ENCODE data around the gene COBL.

Gene COBL

DNA sequence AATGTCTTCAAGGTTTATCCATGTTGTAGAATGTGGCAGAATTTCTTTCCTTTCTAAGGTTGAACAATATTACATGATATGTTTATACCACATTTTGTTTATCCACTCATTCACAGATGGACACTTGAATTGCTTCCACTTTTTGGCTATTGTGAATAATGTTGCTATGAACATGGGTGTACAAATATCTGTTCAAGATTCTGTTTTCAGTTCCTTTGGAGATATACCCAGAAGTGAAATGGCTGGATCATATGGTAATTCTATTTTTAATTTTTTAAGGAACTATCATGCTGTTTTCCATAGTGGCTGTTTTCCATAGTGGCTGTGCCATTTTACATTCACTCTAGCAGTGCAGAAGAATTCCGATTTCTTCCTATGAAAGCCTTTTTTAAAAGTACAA is 339.2 kb downstream of the COBL start:
- no peak for DNase-seq

DNA sequence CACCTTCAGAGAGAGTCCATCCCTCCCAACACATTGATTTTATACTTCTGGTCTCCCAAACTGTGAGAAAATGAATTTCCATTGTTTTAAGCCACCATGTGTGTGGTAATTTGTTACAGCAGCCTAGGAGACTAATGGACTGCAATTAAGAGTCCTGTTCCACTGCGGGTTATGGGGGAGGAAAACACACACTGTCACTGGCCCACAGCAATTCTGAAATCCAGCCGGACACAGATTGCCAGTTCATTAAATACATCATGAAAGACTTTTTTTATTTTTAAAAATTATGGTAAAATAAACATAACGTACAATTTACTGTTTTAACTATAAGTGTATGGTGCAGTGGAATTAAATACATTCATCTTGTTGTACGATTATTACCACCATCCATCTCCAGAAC is 340.5 kb downstream of the COBL start:
- no peak for DNase-seq

DNA sequence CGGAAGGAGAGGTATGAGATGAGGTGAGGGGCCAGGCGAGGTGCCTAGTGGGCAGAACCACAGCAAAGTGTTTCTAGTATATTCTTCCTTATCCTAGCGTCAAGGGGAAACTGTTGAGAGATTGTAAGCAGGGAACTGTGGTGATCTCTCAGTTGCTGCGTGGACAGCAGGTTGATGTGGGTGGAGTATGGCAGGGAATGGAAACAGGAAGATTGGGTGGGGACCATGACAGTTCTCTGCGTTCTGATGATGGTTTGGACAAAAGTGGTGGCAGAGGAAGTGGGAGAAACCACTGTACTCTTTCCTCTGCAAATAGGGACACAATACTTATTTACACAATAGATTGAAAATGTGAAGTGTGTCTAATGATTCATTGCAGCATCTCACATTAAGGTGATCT is 342.4 kb downstream of the COBL start:
- DNase-seq, result no peak

DNA sequence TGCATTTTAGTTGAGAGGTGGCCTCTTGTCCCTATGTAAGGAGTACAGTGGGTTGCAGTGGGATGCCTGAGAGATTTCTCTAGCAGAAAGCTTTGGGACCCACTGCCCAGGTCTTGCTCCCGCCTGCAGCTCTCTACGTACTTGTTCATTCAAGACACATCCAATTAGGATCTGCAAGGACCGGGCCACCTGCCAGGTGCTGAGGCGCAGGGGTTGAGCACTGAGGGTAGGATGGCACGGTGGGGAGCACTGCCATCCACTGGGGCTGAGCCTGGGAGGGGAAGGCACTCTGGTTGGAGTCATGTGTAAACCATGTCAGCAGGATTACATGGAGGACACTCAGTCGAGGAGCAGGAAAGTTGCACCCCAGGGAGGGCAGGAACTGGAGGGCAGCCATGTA is 342.8 kb downstream of the COBL start:
- no peak for DNase-seq

DNA sequence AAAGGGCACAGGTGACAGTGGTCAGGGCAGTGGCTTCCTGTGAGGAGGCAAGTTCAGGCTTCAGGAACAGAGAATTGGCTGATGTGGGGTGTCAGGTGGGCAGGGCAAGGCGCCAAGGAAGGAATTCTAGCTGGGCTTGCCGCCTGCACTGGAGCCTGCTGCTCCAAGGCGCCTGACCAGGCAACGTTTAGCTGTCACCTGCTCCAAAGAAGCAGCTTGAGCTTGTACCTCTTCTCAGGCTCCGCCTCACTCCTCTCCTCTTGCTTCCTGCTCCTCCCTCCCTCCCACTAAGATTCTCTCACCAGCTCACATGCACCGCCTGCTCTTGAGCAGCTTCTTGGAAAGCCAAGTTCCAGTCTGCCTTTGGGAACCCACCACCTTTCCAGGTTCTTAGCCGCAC is 346.5 kb downstream of the COBL start:
- no peak for DNase-seq

All from NCI-H524 treated with DMSO at 0.1 percent for 48 hours (cell line).